ENCODE measurements around the gene WNT3A. TPM values are rescaled to one million over a fixed set of nuclear protein-coding genes. Genes with fewer than 3 reads are reported as not detected.

WNT3A gene
- total RNA-seq, 2 donors from 2014 or later: not detected

- Histone ChIP-seq H3K27ac (no peak overlapping the region), H3K27me3 (replicated peaks; ENCODE audit: insufficient read depth) (no peaks in the 10 kb centered on the region), H3K9me3 (peaks cover 9% of the 10 kb centered on the region), H3K4me3 (no peak overlapping the region), H3K4me1 (ENCODE audit: control insufficient read depth in 1 of 2, low read depth in 2 of 2) (peaks cover 14 to 31% of the 10 kb centered on the region in 2 donors), H3K36me3 (peaks cover 30% of the 10 kb centered on the region)
- no peak for DNase-seq (ENCODE audit: low spot score)
- no peak for ATAC-seq (ENCODE audit: insufficient number of reproducible peaks, low FRiP score, low read depth)
- TF ChIP-seq, protein P1, sequence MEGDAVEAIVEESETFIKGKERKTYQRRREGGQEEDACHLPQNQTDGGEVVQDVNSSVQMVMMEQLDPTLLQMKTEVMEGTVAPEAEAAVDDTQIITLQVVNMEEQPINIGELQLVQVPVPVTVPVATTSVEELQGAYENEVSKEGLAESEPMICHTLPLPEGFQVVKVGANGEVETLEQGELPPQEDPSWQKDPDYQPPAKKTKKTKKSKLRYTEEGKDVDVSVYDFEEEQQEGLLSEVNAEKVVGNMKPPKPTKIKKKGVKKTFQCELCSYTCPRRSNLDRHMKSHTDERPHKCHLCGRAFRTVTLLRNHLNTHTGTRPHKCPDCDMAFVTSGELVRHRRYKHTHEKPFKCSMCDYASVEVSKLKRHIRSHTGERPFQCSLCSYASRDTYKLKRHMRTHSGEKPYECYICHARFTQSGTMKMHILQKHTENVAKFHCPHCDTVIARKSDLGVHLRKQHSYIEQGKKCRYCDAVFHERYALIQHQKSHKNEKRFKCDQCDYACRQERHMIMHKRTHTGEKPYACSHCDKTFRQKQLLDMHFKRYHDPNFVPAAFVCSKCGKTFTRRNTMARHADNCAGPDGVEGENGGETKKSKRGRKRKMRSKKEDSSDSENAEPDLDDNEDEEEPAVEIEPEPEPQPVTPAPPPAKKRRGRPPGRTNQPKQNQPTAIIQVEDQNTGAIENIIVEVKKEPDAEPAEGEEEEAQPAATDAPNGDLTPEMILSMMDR (IDR thresholded peaks at IDR 0.05): no peak
Observed at GRCh38 chr1:228095161-228095560, 88.4 kb downstream of the WNT3A start.

DNA sequence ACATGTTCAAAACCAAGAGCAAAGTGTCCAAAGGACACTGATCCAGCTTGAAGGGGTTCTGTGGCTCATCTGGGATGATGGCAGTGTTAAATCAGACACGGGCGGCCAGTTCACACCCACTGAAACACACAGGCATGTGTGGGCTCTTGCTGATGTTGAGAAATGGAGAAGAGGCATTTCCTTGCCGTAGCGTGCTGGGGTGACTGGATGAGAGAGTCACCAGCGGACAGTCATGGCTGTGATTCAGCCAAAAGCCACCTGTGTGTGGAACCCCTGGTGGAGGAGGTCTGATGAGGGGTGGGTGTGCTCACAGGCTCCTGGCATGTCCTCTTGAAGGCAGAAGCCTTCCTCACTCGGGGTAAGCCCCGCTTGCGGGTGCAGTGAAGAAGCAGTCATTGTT is 89.1 kb downstream of the WNT3A start:
- TF ChIP-seq, protein P1 (IDR thresholded peaks at IDR 0.05): no peak
- Histone ChIP-seq H3K4me3 (no peak overlapping the region), H3K4me1 (ENCODE audit: control insufficient read depth in 1 of 2, low read depth in 2 of 2) (peaks cover 6 to 24% of the 10 kb centered on the region in 2 donors), H3K9me3 (peaks cover 9% of the 10 kb centered on the region), H3K36me3 (peaks cover 32% of the 10 kb centered on the region), H3K27me3 (replicated peaks; ENCODE audit: insufficient read depth) (no peaks in the 10 kb centered on the region), H3K27ac (no peak overlapping the region)
- DNase-seq (ENCODE audit: low spot score) (no peak), ATAC-seq (ENCODE audit: insufficient number of reproducible peaks, low FRiP score, low read depth) (no peak)

DNA sequence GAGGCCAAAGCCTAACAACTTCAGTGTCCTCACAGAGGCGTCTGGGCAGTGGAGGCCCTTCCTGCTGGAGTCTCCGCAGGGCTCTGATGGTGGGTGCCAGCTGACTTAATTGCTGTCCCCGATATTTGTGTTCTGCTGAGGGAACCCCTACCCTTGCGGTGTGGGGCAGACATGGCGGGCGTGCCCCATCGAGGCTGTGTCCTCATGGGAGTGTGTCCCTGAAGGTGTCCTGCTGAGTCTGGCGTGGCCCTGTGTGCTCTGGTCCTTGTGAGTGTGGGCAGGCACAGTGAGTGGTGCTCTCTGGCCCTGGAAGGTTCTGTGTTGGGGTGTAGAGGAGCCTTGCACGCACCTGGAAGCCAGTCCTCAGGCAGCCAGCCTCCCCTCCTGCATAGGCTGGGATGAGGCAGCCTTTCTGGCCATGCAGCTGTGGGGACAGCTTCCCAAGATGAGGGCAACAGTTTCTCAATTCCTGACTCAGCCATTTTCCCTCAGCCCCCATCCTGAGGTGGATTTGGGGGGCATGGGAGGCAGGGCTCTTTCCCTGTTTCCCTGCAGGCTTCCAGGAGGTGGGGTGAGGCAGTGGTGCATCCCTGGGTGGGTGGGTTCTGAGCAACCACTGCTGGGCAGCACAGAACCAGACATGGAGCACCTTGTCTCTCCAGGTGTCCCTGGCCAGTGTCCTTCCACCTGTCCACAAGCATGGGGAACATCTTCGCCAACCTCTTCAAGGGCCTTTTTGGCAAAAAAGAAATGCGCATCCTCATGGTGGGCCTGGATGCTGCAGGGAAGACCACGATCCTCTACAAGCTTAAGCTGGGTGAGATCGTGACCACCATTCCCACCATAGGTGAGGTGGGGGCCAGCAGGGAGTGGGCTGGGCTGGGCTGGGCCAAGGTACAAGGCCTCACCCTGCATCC is 89.9 kb downstream of the WNT3A start:
- Histone ChIP-seq H3K9me3 (peaks cover 9% of the 10 kb centered on the region), H3K27me3 (replicated peaks; ENCODE audit: insufficient read depth) (no peaks in the 10 kb centered on the region), H3K4me3 (no peak overlapping the region), H3K36me3 (peaks cover 32% of the 10 kb centered on the region), H3K4me1 (ENCODE audit: control insufficient read depth in 1 of 2, low read depth in 2 of 2) (peaks cover 1 to 24% of the 10 kb centered on the region in 2 donors), H3K27ac (no peak overlapping the region)
- DNase-seq (ENCODE audit: low spot score) (no peak), ATAC-seq (ENCODE audit: insufficient number of reproducible peaks, low FRiP score, low read depth) (no peak)
- TF ChIP-seq, protein P1 (IDR thresholded peaks at IDR 0.05): no peak

DNA sequence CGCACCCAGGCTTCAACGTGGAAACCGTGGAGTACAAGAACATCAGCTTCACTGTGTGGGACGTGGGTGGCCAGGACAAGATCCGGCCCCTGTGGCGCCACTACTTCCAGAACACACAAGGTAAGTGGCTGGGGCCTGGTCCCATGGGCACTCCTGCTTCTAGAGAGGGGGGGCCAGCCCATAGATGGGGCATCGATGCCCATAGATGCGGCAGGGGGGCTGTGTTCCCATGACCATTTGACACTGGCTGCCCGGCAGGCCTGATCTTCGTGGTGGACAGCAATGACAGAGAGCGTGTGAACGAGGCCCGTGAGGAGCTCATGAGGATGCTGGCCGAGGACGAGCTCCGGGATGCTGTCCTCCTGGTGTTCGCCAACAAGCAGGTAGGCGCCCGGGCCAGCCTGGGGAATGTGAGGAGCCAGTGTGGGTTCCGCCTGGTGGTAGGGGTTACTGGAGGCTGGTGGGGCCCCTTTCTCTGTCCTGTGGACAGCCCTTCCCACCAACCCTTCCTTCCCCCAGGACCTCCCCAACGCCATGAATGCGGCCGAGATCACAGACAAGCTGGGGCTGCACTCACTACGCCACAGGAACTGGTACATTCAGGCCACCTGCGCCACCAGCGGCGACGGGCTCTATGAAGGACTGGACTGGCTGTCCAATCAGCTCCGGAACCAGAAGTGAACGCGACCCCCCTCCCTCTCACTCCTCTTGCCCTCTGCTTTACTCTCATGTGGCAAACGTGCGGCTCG is 90.7 kb downstream of the WNT3A start:
- TF ChIP-seq, protein P1 (IDR thresholded peaks at IDR 0.05): no peak
- Histone ChIP-seq H3K9me3 (peaks cover 9% of the 10 kb centered on the region), H3K4me3 (no peak overlapping the region), H3K4me1 (ENCODE audit: control insufficient read depth in 1 of 2, low read depth in 2 of 2) (peaks cover 5 to 24% of the 10 kb centered on the region in 2 donors), H3K36me3 (peaks cover 32% of the 10 kb centered on the region), H3K27me3 (replicated peaks; ENCODE audit: insufficient read depth) (no peaks in the 10 kb centered on the region), H3K27ac (no peak overlapping the region)
- DNase-seq (ENCODE audit: low spot score) (no peak), ATAC-seq (ENCODE audit: insufficient number of reproducible peaks, low FRiP score, low read depth) (no peak)

DNA sequence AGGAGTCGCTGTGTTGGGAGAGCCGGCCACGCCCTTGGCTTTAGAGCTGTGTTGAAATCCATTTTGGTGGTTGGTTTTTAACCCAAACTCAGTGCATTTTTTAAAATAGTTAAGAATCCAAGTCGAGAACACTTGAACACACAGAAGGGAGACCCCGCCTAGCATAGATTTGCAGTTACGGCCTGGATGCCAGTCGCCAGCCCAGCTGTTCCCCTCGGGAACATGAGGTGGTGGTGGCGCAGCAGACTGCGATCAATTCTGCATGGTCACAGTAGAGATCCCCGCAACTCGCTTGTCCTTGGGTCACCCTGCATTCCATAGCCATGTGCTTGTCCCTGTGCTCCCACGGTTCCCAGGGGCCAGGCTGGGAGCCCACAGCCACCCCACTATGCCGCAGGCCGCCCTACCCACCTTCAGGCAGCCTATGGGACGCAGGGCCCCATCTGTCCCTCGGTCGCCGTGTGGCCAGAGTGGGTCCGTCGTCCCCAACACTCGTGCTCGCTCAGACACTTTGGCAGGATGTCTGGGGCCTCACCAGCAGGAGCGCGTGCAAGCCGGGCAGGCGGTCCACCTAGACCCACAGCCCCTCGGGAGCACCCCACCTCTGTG is 91.6 kb downstream of the WNT3A start:
- DNase-seq (ENCODE audit: low spot score): no peak

More for the DNA sequence above, 91.6 kb downstream of the WNT3A start:
- Histone ChIP-seq H3K36me3 (peaks cover 32% of the 10 kb centered on the region), H3K9me3 (peaks cover 9% of the 10 kb centered on the region), H3K4me1 (ENCODE audit: control insufficient read depth in 1 of 2, low read depth in 2 of 2) (peaks cover 5 to 20% of the 10 kb centered on the region in 2 donors), H3K27ac (no peak overlapping the region), H3K4me3 (no peak overlapping the region), H3K27me3 (replicated peaks; ENCODE audit: insufficient read depth) (no peaks in the 10 kb centered on the region)
- no peak for ATAC-seq (ENCODE audit: insufficient number of reproducible peaks, low FRiP score, low read depth)
- TF ChIP-seq, protein P1 (IDR thresholded peaks at IDR 0.05): no peak
